GM23248 (cell line): ENCODE results near the gene MRPS2.

Experiments used
- EZH2 ChIP-seq: fragments of 200-600 bp; sonication (generic); IDR thresholded peaks from 2 replicates; pipeline ENCODE4 v1.6.1; 2018; ENCODE audit warnings: antibody characterized with exemption, mild to moderate bottlenecking; ENCODE audit not compliant: insufficient read depth, poor library complexity, severe bottlenecking
- EZH2phosphoT487 ChIP-seq: fragments of 200-600 bp; sonication (generic); IDR thresholded peaks from 2 replicates; pipeline ENCODE4 v1.6.1; 2018; ENCODE audit warnings: antibody characterized with exemption, moderate library complexity, mild to moderate bottlenecking, low read depth; ENCODE audit not compliant: insufficient read depth

- TF ChIP-seq EZH2phosphoT487 (no peak), EZH2 (no peak)
These were observed 31.5 kb upstream of the MRPS2 start for GRCh38 chr9:135468854-135469521.
